Stimulated activated CD8-positive, alpha-beta memory T cell treated with anti-CD3 and anti-CD28 coated beads, Interleukin-12 subunit alpha, Interleukin-12 subunit beta, amount 100 ng/mL, for 24 hours (primary cell): ENCODE data around the gene RPL41.
A peak's percentile ranks its signal among the peaks of the same experiment; 100 is the strongest.
"Not testable (repeated sequence)": the region's sequence is repeated elsewhere in the genome, so short reads cannot be mapped to it uniquely, and the experiment has no call there.

Experiments used
- DNase-seq: peaks from one replicate; pipeline ENCODE4 v3.0.0-alpha.2; 2020; ENCODE audit errors: extremely low read depth

The RPL41 gene

GRCh38 chr12:56154818-56155217 lies 38.4 kb downstream of the RPL41 start:
- DNase-seq: no peak

GRCh38 chr12:56155256-56155845 lies 38.9 kb downstream of the RPL41 start:
- no peak for DNase-seq

GRCh38 chr12:56156464-56157200 lies 40.2 kb downstream of the RPL41 start:
- DNase-seq: not testable (repeated sequence)

- peak; percentile 31 for DNase-seq
Observed at GRCh38 chr12:56157201-56158028, 41.0 kb downstream of the RPL41 start.

GRCh38 chr12:56158029-56158925 lies 41.8 kb downstream of the RPL41 start, which contains the start of gene MYL6:
Gene MYL6, plus strand, starts transcription at chr12:56158359. Its CDS starts 43 bp downstream, at chr12:56158402.
- peak; percentile 76 for DNase-seq

GRCh38 chr12:56158926-56159461 lies 42.6 kb downstream of the RPL41 start:
- DNase-seq: no peak

GRCh38 chr12:56159482-56160192 lies 43.2 kb downstream of the RPL41 start:
- DNase-seq: no peak

- peak; percentile 21 for DNase-seq
Observed at GRCh38 chr12:56160193-56160763, 43.8 kb downstream of the RPL41 start.

- DNase-seq: no peak
Observed at GRCh38 chr12:56160894-56161689, 44.7 kb downstream of the RPL41 start.

- no peak for DNase-seq
Observed at GRCh38 chr12:56161690-56162351, 45.4 kb downstream of the RPL41 start.

- DNase-seq: no peak
Observed at GRCh38 chr12:56162468-56163290, 46.2 kb downstream of the RPL41 start.

- DNase-seq: no peak
Observed at GRCh38 chr12:56163533-56164344, 47.3 kb downstream of the RPL41 start.

- DNase-seq: no peak
Observed at GRCh38 chr12:56164345-56164729, 47.9 kb downstream of the RPL41 start.

- no peak for DNase-seq
Observed at GRCh38 chr12:56165369-56165768, 48.9 kb downstream of the RPL41 start.
